Measurements from ENCODE around the gene KNDC1.

Gene KNDC1

DNA sequence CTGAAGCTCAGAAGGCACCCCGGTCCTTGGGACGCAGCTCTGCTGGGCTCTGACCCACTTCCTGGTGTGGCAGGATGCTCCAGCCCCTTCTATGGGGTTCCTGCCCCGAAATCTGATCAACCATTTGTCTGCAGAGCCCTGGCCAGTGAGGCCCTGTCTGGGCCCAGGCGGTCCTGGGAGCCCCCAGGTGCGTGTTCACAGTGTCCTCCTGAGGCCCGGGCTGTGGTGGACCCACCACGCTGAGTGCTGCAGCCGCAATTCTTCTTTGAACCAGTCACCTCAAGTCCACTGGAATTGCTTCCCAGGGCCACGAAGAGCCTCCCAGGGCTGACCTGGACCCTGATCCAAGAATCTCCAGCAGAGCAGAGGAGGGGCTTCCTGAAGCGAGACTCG lies 19.1 kb downstream of the KNDC1 start:
- DNase-seq, result no peak

DNA sequence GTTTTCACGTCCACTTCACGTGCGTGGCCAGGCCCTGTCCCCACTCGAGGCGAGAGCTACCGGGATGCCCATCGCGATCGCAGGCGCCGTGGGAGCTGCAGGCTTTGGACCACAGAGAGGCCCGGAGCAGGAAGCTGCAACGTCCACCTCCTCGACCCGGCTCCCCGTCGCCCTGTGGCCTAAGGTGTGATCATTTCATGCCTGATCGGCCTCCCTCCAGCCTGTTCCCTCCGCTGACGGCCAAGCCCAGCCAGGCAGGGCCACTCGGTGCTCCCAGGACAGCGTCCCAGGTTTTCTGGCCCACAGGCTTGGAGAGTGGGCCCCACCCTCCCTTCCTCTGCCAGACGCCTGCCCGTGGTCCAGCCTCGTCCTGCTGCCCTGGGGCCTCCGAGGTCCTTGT lies 19.6 kb downstream of the KNDC1 start:
- DNase-seq, result no peak

DNA sequence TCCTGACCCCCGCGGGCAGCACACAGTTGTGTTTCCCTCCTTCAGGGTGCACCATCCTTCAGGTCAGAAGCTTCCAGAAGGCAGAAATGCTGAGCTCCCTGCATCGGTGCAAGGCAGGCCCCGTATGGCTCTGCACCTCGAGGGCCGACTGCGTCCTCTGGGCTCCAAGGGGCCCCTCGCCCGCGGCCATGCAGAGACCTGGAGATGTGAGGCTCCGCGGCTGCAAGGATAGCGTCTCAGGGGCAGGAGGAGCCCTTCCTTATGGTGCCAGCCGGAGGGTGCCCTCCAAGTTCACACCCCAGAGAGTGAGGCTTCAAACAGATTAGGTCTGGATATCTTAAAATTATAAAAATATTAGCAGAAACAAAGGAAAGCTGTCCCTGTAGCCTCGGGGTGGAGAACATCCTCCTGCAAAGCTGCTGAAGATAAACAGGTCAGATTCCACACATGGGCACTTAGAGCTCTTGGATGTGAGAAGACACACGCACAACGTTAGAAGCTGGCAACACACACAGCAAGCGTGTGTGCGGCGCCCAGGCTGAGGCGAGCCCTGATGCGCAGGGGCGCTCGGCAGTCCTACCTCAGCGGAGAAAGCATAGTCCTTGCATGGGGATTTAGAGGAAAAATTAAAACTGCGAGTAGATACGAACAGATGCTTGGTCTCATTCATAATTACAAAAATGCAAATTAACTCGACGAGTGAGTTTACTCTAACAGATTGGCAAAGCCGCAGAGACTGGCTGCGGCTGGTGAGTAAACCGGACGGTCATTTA lies 20.4 kb downstream of the KNDC1 start:
- no peak for DNase-seq

DNA sequence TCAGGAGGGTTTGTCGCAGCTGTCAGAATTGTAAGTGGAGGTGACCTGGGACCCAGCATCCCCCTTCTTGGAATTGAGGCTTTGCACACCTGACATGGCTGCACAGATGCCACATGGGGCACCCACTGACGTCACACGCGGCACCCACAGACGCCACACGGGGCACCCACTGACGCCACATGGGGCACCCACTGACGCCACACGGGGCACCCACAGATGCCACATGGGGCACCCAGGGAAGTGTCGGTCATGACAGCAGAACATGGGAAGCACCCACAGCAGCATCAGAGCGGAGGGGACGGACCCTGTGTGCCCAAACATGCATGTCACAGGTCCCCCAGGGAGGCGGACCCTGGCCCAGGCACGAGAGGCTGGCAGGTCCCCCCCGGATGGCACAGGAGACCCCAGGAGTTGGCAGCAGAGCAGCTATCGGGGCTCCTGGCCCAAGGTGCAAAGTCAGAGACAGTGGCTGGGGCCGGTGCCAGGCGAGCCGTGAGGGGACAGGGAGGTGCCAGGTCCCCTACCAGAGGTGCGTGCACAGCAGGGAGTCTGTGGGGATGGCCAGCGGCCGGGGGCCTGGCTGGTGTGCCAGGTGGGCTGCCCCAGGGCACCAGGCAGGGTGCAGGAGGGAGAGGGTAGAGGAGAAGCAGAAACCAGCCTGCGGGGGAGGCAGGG lies 21.1 kb downstream of the KNDC1 start:
- no peak for DNase-seq

DNA sequence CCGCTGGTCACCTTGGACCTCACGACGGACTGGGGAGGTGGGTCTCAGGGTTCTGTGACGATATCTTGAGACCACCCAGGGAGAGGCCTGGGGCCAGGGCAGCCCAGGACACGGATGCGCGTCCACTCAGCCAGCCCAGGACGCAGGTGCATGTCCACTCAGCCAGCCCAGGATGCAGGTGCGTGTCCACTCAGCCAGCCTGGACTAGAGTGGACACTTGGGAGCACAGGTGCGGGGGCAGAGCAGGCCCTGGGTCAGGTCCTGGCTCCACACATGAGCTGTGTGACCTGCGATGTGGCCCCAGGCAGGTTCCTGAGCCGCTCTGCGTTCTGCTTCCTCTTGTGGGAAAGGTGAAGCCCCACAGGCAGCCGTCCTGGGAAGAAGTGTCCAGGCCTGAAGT lies 22.2 kb downstream of the KNDC1 start:
- DNase-seq, result no peak

DNA sequence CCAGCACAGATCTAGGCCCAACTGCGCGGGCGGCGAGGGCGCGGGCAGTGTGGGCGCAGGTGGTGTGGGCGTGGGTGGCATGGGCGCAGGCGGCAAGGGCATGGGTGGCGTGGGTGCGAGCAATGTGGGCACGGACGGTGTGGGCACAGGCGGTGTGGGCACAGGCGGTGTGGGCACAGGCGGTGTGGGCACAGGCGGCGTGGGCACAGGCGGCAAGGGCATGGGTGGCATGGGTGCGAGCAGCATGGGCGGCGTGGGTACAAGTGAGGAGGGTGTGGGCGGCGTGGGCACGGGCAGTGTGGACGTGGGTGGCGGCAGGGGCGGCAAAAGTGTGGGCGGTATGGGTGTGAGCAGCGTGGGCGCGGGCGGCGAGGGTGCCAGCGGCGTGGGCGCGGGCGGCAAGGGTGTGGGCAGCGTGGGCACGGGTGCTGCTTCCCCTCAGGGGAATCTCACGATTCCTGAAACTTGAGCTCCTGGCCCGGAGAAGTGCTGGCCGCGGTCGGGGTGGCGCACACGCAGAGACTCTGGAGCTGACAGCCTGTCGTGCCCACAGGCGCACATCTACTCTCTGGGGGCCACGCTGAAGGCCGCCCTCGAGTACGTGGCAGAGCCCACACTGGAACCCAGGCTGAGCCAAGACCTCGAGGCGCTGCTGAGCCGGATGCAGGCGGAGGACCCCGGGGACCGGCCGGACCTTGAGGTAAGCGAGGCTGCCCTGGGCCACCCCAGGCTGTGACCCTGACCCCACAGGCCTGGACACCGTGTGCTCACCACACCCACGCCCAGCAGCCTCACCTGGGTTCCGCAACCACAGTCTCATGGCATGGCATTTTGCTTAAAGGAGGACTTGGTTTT lies 23.0 kb downstream of the KNDC1 start:
- no peak for DNase-seq

DNA sequence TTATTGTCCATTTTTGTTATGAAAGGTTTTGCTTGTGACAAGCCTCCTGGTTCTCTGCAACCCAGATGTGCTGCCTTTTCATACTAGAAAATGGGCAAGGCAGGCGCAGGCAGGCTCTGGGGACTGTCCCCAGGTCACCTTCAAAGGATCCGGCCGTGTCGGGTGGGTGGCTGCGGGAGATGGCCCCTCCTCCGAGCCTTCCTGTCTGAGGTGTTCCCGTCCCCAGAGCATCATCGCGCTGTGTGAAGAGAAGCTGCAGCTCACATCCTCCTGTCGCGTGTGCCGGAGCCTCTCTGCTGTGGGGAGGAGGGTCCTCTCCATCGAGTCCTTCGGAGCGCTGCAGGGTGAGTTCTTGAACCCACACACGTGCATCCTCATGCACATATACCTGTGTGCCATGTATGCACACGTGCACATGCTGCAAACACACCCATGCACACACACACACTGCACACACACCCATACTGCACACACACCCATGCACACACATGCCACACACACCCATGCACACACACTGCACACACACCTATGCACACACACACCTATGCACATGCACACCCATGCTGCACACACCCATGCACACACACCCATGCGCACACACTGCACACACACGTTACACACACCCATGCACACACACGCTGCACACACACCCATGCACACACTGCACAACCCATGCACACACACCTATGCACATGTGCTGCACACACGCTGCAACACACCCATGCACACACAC lies 23.8 kb downstream of the KNDC1 start:
- no peak for DNase-seq

DNA sequence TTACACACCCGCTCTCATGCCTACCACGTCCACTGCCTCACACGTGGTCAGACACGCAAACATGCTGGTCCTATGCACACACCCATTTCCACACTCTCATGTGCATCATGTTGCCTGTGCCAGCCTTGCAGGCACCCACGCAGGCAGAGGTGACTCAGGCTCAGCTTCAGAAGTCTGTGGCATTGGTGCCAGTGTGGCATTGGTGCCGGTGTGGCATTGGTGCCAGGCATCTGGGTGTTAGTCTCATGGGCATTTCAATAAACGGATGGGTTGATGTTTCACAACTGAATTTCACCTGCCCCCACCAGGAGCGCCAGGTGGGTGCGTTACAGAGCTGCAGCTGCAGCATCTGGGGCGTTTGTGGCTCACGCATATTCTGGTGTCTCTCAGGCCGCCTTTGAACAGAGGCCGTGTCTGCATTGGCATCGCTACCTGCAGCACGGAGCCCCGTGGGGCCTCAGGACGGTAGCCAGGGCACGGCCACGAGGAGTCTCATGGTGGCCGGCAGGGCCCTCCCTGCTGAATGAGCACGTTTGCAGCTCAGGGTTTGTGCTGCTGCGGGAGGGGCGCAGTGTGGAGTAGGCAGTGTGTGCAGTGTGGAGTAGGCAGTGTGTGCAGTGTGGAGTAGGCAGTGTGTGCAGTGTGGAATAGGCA lies 24.7 kb downstream of the KNDC1 start:
- DNase-seq, result no peak

DNA sequence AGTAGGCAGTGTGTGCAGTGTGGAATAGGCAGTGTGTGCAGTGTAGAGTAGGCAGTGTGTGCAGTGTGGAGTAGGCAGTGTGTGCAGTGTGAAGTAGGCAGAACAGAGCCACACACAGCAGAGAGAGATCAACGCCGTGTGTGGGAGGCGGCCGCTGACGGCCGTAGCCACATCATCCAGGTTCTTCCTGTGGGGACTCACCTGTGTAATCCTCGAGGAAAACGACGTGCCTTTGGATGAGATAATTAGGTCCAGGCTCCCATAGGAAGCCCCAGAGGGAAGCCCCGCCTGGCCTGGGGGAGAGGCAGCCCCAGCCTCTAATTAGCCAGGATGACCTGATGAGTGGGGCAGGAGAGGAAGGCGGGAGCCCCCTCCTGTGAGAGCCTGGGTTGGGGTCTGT lies 25.4 kb downstream of the KNDC1 start:
- no peak for DNase-seq

DNA sequence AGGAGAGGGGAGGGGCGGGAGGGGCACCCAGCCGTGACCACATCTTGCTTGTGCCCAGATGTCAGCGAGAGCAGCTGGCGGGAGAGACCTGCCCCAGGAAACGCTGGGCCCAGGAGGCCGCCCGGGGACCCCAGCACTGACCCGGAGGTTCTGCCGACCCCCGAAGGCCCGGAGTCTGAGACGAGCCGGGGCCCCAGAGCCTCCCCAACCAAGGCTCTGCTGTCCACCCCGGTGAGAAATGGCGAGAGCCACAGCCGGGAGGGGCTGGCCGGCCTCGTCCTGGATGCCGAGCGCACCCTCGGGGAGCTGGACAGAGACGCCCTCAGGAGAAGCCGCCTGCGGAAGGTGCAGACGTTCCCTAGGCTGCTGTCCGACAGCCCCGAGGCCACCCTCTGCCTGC lies 25.9 kb downstream of the KNDC1 start:
- no peak for DNase-seq

DNA sequence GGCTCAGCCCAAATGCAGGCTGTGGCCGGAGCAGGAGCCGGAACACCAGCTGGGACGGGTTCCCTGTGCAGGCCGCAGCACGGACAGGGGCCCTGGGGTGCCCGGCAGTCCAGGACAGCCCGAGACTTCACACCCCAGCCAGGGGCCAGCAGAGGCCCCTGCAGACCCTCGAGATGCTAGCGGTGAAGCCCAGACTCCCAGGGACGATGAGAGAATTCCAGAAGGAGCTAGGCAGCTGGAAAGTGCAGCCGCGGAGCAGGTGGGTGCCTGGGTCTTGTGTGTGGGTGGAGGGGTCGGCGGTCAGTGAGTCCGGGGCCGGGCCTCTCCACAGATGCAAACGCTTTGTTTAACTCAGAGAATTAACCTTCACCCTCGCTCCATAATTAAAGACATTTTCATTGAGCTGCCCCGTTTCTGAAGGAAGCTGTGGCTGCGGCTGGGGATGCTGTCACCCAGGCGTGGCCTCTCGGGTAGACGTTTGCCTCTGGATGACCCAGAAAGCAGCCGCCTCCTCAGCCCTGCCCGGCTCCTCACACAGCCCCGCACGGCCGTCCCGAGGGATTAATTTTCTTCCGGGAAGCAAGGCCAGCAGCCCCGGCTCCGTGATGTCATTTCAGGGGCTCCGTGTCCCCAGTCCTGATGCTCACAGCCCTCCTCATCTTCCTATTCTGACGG lies 26.5 kb downstream of the KNDC1 start:
- no peak for DNase-seq

DNA sequence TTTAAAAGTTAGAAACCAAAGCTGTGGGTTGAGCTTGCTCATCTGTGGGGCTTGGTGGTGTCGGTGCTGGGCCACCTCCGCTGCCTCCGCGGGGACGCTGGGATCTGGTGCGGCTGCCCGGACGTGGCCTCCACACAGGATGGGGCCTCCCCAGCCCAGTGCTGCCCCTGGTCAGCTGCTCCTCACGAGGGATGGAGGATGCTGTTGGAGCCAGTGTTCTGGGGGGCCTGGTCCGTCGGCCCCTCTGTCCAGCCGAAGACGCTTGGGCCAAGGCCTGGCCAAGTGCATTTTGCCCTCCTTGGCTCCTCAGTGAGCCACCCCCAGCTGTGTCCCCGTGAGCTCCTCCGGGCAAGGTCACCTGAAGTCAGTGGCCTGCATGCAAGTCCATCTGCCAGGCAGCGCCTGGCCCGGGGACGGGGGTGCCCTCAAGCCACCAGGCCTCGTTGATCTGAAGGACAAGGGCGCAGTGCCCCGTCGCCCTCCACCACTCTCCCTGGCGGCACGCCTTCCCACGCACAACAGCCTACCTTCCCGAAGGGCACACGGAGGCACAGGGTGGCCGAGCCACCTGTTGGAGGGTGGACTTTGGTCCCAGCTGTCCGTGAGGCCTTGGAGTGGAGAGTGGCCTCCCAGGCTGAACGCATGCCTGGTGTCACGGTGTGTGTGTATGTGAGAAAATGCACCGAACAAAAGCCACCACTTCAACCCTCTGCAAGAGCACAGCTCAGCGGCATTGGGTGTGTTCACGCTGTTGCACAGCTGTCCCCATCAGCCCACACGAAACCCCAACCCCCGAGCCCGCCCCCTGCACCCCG lies 27.3 kb downstream of the KNDC1 start:
- DNase-seq, result no peak

DNA sequence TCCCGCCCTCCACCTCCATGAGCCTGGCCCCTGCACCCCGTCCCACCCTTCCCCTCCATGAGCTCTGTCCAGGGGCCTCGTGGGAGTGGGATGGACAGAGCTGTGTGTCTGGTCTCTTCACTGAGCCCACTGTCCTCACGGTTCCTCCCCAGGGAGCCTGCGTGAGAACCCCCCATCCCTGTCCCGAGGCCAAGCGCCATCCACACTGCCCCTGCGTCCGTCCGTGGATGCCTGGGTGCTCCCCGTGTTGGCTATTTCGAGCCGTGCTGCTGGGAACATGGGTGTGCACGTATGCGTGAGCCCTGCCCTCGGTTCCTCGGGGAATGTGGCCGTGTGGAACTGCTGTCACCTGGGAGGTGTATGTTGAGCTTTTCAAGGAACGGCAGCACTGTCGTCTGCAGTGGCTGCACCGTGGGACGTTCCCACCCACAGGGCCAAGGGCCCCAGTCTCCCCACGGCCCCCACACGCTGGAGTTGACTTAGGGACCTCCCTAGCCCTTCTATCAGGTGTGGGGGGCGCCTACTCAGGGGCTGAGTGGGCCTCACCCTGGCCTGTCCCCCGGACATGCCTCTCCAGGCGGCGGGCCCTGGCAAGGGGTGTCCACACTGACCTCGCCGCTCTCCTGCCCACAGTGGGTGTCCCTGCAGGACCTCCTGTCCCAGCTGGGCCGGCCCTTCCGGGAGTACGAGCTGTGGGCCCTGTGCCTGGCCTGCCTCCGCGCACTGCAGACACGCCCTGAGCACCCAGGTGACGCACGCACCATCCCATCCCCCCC lies 28.1 kb downstream of the KNDC1 start:
- DNase-seq, result no peak

DNA sequence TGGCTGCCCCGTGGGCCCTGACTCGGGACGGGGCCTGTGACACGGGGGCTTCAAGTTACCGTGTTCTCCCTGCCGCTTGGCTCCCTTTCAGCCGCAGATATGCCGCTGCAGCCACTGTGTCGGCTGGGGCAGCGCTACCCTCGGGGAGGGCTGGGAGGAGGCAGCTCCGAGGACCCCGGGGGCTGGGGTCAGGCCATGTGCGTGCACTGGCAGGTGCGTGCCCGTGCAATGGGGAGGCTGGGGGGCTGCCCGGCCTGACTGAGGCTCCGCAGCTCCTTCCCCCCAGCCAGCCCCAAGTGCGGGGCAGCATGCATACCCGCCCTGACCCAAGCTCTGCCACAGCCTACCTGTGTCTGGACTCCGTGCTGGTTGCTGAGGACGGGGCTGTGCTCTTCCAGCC lies 29.2 kb downstream of the KNDC1 start:
- DNase-seq, result no peak

DNA sequence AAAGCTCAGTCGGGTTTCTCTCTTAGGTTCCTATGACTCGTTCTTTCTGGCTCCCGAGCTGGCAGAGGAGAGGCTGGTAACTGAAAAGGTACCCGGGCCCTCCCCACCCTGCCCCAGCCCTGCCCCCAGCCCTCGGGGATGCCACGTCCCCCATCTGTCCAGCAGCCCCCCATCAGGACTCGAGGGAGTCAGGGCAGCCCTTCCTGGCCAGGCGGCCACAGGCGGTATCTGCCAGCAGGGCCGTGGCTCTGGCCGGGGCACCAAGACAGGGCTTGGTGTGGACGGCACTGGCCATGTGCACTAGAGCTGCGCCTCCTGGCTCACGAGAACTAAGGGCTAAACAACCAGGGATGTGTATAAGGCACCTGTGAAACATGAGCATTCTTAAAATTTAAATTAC lies 29.7 kb downstream of the KNDC1 start:
- no peak for DNase-seq

DNA sequence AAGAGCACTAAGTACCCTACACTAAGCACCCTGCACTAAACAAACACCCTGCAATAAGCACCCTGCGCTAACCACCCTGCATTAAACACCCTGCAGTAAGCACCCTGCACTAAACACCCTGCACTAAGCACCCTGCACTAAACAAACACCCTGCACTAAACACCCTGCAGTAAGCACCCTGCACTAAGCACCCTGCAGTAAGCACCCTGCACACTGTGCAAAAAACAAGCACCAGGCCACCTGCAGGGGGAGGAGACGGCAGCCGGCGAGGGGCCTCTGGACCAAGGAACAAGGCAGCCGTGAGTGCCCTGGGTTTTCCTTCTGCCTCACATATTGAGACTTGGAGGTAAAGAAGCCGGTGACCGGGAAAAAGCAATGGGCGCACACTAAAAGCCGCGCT lies 30.2 kb downstream of the KNDC1 start:
- no peak for DNase-seq

DNA sequence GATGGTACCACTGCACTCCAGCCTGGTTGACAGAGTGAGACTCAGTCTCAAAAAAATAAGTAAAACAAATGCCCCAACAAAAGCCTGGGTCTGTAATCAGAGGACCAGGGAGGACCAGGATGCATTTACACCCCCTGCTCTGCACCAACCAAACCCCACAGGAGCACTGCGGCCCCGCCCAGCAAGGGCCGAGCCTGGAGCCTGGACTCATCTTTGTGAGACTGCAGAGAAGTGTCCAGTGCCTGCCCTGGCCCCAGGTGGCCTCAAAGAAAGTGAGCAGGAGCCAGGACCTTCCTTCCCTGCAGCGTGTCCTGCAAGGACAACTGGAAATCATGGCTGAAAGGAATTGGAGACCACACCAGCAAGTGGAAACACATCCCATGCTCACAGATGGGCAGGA lies 31.6 kb downstream of the KNDC1 start:
- no peak for DNase-seq

DNA sequence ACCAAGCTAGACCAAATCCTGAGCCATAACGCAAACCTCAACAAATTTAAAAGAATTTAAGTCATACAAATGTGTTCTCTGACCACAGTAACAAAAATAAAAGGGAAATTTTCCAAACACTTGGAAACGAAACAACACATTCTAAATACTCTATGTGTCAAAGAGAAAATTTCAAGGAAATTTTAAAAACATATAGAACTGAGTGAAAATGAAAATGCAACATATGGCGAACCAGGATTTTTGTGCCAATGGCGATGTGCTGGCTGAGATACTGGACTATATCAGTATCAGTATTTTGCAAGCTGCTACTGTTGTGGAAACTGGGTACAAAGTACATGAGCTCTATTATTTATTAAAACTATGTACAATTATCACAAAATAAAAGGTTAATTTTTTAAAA lies 34.1 kb downstream of the KNDC1 start:
- DNase-seq, result no peak

DNA sequence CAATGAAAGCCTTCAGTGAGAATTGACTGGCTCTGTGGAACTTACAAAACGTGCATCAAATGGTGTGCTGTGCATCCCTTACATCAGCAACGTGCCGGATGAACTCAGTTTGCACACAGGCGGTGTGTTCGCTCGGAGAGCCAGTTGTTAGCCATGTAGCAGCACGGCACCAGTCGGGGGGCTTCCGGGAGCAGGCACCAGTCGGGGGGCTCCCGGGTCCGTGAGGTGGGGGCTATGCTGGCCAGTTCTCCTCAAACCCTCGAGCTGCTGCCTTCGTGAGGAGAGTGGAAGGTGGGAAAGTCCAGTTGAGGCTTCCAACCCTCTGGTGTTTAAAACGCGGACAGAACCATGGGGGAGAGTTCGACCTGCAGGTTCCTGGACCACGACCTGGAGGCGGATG lies 35.1 kb downstream of the KNDC1 start:
- DNase-seq, result no peak

DNA sequence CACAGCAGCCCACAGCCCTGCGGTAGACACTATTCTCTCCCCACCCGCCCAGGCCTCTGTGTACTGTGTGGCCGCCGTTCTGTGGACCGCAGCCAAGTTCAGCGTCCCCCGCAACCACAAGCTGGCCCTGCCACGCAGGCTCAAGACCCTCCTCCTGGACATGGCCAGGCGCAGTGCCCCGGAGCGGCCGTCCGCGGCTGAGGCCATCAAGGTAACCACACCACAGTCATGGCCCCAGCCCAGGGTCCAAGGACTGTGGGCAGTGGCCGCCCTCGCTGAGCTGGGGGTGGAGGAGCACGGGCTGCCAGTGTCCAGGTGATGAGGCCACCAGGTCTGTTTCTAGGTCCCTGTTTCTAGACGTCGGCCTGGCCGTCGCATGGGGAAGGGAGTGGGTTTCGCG lies 35.6 kb downstream of the KNDC1 start:
- DNase-seq, result no peak

Measured in NCI-H2029 (cell line).